ENCODE measurements around the gene KCNJ6.

The KCNJ6 gene

DNA sequence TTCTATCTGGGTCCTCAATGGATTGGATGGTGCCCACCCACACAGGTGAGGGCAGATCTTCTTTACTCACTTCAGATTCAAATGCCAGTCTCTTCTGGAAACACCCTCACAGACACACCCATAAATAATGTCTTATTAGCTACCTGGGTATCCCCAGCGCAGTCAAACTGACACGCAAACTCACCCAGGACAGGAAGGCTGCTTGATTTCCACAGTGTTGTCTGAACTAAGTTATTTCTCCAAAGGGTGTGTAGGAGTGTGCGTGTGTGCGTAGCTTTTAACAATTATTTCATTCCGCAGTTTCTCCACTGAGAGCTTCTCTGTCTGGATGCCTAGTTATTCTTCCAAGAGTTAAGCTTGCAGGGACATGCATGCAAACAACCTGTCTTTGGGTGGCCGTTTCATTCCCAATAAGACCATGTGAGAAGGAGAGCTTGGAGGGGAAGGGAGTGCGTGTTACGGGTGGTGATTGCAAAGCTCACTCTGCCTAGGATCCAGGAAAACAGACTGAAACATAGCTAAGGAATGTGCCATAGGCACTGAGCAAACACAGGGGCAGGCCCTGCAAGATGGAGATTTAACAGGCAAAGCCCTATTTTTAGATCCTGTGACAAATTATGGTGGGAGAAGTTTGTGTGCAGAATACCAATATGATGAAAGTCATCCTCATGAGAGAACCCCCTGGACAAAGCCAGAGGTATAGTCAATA lies 280.0 kb downstream of the KCNJ6 start:
- TF ChIP-seq, protein P1, sequence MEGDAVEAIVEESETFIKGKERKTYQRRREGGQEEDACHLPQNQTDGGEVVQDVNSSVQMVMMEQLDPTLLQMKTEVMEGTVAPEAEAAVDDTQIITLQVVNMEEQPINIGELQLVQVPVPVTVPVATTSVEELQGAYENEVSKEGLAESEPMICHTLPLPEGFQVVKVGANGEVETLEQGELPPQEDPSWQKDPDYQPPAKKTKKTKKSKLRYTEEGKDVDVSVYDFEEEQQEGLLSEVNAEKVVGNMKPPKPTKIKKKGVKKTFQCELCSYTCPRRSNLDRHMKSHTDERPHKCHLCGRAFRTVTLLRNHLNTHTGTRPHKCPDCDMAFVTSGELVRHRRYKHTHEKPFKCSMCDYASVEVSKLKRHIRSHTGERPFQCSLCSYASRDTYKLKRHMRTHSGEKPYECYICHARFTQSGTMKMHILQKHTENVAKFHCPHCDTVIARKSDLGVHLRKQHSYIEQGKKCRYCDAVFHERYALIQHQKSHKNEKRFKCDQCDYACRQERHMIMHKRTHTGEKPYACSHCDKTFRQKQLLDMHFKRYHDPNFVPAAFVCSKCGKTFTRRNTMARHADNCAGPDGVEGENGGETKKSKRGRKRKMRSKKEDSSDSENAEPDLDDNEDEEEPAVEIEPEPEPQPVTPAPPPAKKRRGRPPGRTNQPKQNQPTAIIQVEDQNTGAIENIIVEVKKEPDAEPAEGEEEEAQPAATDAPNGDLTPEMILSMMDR (IDR thresholded peaks at IDR 0.05), result no peak

DNA sequence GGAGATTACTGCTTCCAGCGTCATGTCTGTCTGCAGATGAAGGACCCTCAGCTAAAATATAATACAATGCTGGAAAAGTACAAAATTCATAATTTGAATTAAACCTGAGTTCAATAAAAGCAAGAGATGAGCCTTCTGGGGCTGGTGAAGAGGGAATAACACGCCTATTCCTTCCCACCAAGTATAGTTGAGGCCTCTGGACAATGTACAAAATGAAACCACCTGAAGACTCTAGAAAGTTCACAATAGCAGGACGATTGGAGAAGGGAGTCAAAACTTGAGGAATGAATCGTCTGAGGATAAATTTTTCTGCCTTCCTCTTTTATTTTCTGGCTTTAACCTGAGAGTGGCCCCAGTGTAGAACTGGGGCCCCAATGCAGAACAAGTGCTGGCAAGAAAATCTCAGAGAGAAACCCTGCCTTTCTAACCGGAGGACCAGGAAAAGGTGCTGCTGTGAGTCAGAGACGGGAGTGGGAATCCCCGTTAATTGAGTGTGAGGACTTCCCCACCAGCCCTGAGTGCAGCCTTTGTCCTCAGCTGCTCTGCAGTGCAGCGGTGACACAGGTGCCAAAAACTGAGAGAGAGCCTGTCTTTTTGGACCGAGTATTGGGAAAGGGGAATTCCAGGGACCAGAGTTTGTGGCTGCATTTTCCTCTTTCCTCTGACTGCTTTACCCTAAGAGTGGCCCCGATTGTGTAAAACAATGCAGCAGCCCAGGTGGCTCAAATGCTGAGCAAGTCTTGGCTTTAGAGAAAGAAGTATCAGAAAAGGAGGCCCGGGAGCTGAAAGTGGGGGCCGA lies 284.7 kb downstream of the KCNJ6 start:
- TF ChIP-seq, protein P1 (IDR thresholded peaks at IDR 0.05), result no peak

DNA sequence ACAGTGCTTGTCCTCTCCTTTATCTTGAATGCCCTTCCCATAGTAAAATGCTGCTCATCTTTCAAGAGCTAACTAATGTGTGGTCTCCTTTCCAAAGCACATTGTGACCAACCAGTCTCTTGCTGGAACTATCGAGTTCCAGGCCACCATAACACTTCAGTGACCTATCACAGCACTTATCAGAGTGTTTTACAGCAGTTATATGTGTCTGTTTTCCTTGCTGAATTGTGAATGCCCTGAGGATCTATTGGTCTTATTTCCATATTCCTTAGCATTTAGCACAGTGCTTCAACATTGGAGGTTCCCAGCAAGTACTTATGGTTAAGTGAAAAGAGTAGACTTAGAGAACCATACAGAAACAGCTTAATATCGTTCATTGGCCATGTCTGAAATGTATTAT lies 285.4 kb downstream of the KCNJ6 start:
- TF ChIP-seq, protein P1 (IDR thresholded peaks at IDR 0.05), result no peak

DNA sequence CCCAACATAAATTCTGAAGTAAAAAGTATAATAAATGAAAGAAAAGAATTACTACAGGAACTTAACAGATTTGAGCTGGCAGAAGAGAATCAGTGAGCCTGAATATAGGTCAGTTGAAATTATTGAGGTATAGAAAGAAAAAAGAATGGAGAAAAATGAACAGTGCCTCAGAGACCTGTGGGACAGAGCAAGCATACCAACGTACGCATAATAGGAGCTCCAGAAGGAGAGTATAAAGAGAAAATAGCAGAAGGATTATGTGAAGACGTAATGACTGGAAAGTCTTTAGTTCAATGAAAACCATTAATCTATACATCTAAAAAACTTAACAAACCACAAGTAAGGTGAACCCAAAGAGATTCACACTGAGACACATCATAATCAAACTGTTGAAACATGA lies 287.9 kb downstream of the KCNJ6 start:
- TF ChIP-seq, protein P1 (IDR thresholded peaks at IDR 0.05), result no peak

DNA sequence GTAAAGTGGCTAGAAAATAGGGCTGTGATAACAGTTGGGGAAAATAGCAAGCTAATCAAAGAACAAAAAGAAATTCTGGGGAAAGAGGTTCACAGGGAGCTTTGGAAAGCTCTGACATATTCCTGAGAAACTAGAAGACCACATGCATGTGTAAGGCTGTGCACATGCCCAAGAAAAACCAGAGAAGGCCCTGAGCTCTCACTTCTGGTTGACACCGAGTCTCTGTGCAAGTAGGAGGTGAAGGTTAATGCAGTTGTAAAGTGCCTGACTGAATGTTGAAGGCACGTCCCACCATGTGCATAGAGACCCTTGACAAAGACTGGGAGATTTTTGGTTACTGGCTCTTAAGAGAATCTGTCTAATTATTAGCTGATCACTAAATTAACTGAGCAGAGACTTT lies 288.7 kb downstream of the KCNJ6 start:
- TF ChIP-seq, protein P1 (IDR thresholded peaks at IDR 0.05), result no peak

DNA sequence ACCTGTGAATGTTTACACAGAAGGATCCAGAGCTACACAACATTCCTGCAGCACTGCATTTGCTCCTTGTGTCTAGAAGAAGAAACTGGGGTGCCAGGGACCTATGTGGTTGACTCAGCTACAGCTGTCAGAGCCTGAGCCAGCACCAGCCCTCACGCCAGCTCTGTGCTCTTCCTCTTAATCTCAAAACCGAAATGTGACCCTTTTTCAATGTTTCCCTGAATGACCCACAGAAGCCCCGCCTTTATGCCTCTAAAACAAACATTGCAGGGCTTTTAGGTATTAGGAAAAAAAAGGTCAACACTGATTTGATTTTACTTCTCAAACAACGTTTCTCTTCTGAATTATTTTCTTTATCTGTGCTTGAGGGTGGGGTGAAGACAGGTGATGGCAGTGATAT lies 289.2 kb downstream of the KCNJ6 start:
- TF ChIP-seq, protein P1 (IDR thresholded peaks at IDR 0.05), result no peak

DNA sequence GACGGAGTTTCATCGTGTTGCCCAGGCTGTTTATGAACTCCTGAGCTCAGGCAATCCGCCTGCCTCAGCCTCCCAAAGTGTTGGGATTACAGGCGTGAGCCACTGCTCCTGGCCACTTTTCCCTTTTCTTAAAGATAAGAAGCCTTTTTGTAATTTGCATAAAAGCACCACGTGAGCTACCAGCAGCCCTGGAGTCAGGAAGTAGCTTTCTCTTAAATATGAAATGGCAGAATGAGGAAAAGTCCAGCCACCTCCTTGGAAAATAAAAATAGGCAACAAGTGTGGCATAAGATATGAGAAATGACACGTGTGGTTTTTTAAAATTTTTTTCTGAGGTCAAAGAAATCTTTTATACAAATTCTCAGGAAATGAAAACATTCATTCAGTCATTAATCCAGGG lies 289.9 kb downstream of the KCNJ6 start:
- TF ChIP-seq, protein P1 (IDR thresholded peaks at IDR 0.05), result no peak

All from LNCAP (cell line).